Kidney (tissue), 14 donors: ENCODE measurements around the gene BCL2L13. TPM values are rescaled to one million over a fixed set of nuclear protein-coding genes. Genes with fewer than 3 reads are reported as not detected.

ENCODE experiments used
- DNase-seq, 5 donors: peaks; one replicate each; pipeline ENCODE4 v3.0.0-alpha.2; 2013 to 2020
- FAIRE-seq: peaks from 2 replicates; lab custom pipeline; 2012; peaks lifted over from hg19 to GRCh38; lab: Jason Lieb, UNC
- H3K27ac ChIP-seq, 2 donors: one replicate each; pipeline ENCODE4 v1.7.0; 2013; ENCODE audit warnings: low read depth in 2 of 2, low read length in 2 of 2, inconsistent platforms in 1 of 2
- H3K27me3 ChIP-seq: one replicate; pipeline ENCODE4 v1.7.1; 2013; ENCODE audit warnings: low read length, inconsistent platforms; ENCODE audit not compliant: control insufficient read depth, insufficient read depth
- H3K36me3 ChIP-seq, 3 donors: one replicate each; pipeline versions ENCODE4 v1.7.0 to v1.7.1; 2013; ENCODE audit warnings: low read length in 3 of 3, control low read depth in 1 of 3, inconsistent platforms in 1 of 3; ENCODE audit not compliant: insufficient read depth in 3 of 3, control insufficient read depth in 2 of 3
- H3K4me1 ChIP-seq, 3 donors: one replicate each; pipeline versions ENCODE4 v1.7.0 to v1.7.1; 2013; ENCODE audit warnings: low read length in 3 of 3, inconsistent platforms in 1 of 3, low read depth in 1 of 3; ENCODE audit not compliant: control insufficient read depth in 2 of 3, insufficient read depth in 2 of 3
- H3K4me3 ChIP-seq, 3 donors: one replicate each; pipeline versions ENCODE4 v1.7.0 to v1.8.1; 2013; ENCODE audit warnings: low read length in 3 of 3, control low read depth in 1 of 3, inconsistent platforms in 1 of 3
- H3K9ac ChIP-seq, 3 donors: one replicate each; pipeline versions ENCODE4 v1.7.0 to v1.7.1; 2013; ENCODE audit warnings: low read length in 3 of 3, control low read depth in 1 of 3, inconsistent platforms in 1 of 3
- H3K9me3 ChIP-seq, 3 donors: one replicate each; pipeline versions ENCODE4 v1.7.0 to v1.7.1; 2013; ENCODE audit warnings: low read length in 3 of 3, control low read depth in 1 of 3, inconsistent platforms in 1 of 3; ENCODE audit not compliant: control insufficient read depth in 2 of 3, insufficient read depth in 1 of 3
- CTCF ChIP-seq: IDR thresholded peaks from 3 replicates; pipeline ENCODE4 v1.5.1; 2012; ENCODE audit warnings: mild to moderate bottlenecking, moderate library complexity, borderline replicate concordance; ENCODE audit not compliant: insufficient read depth; ENCODE audit errors: extremely low read depth
- intact Hi-C: fragments of 100-400 bp; cut with DNase I; formaldehyde crosslinking; loops from one replicate; pipeline ENCODE4 v1.11.1; 2022
- polyA plus RNA-seq: library from polyadenylated mRNA; stranded (reverse); fragments of 350-450 nt; fragmentation: Illumina TruSeq; extraction: RNeasy Lipid Tissue Mini Kit (QIAGEN cat#74804); gene quantifications from one replicate; pipeline ENCODE4 v1.2.3, GENCODE V29; 2014; ENCODE audit warnings: low read depth, low replicate concordance; ENCODE audit not compliant: insufficient read depth
- total RNA-seq: library from RNA; stranded (reverse); fragmentation: NEBNext Ultra II Directional; extraction: Animal tissue kit (Norgen Biotek cat#: 25700); gene quantifications from one replicate; pipeline ENCODE4 v1.2.1, GENCODE V29; 2021
- donor health status: control.
- donor health status: control.
- donor health status: control.
- donor health status: control.
- donor health status: control.
- donor health status: DM: yes; HTN: yes; CAD: no.
- donor health status: Normal renal cell carcinoma (clear cell type).

The BCL2L13 gene
- total and polyA plus RNA-seq, 2 donors from 2014 or later, result 43.8 to 50.5 TPM

- H3K27me3 ChIP-seq, result no peaks in the 10 kb centered on the region
- intact Hi-C loops, result no loop called here
- H3K9ac ChIP-seq, result no peak overlapping the region
- DNase-seq (peak in 2 of 5 donors; percentile 52 to 56), FAIRE-seq (no peak)
- no peak overlapping the region for H3K27ac ChIP-seq
- H3K4me3 ChIP-seq, result no peak overlapping the region
- TF ChIP-seq CTCF, result peak; percentile 27
- no peaks in the 10 kb centered on the region for H3K9me3 ChIP-seq
- no peaks in the 10 kb centered on the region for H3K4me1 ChIP-seq
- no peaks in the 10 kb centered on the region for H3K36me3 ChIP-seq
These were observed 110.2 kb downstream of the BCL2L13 start for GRCh38 chr22:17748555-17749353.

DNA sequence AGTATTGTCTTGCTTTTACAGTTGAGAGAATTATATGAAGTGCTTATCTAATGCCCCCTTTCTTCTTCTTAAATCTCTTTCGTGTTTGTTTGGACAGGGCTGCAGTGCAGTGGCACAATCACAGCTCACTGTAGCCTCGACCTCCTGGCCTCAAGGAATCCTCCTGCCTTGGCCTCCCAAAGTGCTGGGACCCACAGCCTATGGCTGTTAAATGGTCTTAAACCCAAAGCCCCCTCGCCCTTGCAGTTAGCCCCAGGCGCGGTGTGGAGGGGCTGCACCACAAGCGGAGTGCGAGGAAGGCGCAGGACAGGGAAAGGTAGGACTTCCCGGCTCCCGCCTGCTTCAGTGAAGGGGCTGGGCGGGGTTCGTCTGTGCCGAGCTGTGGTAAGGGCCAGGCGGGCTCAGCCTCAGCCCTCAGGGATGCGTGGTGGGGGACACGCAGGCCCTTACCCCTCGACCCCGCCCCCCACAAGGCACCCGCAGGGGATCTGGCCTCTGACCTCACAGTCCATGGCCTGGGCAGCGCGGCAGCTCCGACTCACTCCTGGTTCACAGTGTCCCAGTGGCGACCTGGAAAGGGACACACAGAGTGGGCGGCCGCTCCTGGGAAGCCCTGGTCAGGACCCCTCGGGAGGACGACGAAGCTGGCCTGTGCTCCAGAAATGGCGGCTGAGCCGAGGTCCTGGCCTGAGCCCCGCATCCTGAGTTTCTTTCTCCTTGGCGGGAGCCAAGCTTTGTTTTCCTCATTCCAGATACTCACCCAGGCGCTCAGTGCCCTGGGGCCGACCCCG, 111.2 kb downstream of the BCL2L13 start:
- peak in 2 of 5 donors; percentile 25 to 36 for DNase-seq
- H3K9ac ChIP-seq, result no peak overlapping the region
- no peak for FAIRE-seq
- H3K4me1 ChIP-seq, result no peaks in the 10 kb centered on the region
- no peak overlapping the region for H3K4me3 ChIP-seq
- no peaks in the 10 kb centered on the region for H3K36me3 ChIP-seq
- H3K27me3 ChIP-seq, result no peaks in the 10 kb centered on the region
- no peak for TF ChIP-seq CTCF
- intact Hi-C loops, result no loop called here
- no peaks in the 10 kb centered on the region for H3K9me3 ChIP-seq
- H3K27ac ChIP-seq, result no peak overlapping the region

- H3K4me3 ChIP-seq, result no peak overlapping the region
- no peaks in the 10 kb centered on the region for H3K9me3 ChIP-seq
- no peak for TF ChIP-seq CTCF
- H3K36me3 ChIP-seq, result no peaks in the 10 kb centered on the region
- H3K27ac ChIP-seq, result no peak overlapping the region
- no peak overlapping the region for H3K9ac ChIP-seq
- H3K27me3 ChIP-seq, result no peaks in the 10 kb centered on the region
- FAIRE-seq (no peak), DNase-seq (no peak)
- H3K4me1 ChIP-seq, result no peaks in the 10 kb centered on the region
- intact Hi-C loops, result no loop called here
These were observed 113.0 kb downstream of the BCL2L13 start for GRCh38 chr22:17751596-17751995.
